ENCODE data around the gene LRP10.

LRP10 gene

DNA sequence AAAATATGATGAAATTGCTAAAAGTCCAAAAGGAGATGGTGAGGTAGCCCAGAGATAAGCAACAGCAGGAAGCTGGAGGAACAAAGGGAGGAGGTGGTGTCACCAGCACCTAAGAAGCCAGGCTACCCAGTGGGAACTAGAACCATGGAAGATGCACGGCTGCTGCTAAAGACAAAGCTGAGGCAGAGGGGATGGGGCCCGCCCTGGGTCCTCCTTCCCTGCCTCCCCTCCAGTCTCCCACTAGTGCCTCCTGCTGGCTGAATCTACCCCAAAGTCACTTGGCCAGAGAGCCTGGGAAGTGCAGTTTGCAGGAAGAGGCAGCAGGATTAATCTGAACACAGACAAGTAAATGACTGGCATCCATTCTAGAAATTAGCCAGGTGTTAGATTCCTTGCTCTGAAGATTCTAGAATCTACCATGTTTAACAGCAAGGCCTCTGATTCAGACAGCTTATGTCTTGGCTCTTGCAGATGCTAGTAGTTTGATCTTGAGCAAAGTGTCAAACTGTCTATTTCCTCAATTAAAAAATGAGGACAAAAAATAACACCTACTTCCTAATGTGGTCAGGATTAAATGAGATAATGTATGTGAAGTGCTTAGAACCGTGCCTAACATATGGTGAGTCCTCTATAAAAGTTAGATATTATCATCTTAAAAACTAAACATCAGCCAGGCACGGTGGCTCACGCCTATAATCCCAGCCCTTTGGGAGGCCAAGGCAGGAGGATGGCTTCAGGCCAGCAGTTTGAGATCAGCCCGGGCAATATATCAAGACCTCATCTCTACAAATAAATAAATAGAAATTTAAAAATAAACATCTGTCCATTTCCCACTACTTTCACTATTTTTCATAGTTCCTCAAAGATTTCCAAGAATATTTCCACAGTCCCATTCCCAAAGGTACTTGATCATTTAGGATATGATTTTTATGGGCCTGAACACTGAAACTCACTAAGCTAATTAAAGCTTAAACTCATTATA lies 5.8 kb upstream of the LRP10 start:
- no peak for DNase-seq

GRCh38 chr14:22866874-22867273 lies 4.7 kb upstream of the LRP10 start:
- DNase-seq, result no peak

GRCh38 chr14:22870811-22871223 lies 723 bp upstream of the LRP10 start:
- no peak for DNase-seq

- DNase-seq, result peak; percentile 74
These were observed 693 bp downstream of the LRP10 start for GRCh38 chr14:22872033-22872832.

DNA sequence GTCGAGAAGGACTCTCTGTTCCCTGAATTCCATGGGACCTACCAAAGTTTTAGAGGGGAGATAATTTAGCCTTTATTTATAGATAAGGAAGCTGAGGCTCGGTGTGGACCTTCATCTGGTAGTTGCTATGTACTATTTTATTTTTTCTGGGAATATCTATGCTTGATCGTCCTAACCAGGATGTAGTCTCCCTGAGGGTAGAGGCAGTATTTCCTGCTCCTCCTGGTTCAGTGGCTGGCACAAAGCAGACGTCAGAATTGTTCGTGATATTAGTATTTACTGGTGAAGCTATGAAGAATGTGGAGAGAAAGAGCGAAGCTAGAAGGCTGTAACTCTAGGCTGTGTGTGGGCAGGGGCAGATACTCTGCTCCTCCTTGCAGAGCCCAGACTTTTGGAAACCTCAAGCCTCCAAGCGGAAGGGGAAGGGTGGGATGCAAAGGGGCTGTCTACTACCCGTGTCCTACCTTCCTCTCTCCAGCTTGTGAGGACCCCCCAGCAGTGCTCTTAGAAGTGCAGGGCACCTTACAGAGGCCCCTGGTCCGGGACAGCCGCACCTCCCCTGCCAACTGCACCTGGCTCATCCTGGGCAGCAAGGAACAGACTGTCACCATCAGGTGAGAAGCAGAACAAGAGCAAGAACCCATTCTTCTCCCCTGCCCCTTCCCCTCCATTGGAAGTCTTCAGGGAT lies 1.4 kb downstream of the LRP10 start:
- no peak for DNase-seq

- no peak for DNase-seq
These were observed 3.6 kb downstream of the LRP10 start for GRCh38 chr14:22875003-22875747.

GRCh38 chr14:22875748-22876319 lies 4.3 kb downstream of the LRP10 start:
- DNase-seq, result no peak

DNA sequence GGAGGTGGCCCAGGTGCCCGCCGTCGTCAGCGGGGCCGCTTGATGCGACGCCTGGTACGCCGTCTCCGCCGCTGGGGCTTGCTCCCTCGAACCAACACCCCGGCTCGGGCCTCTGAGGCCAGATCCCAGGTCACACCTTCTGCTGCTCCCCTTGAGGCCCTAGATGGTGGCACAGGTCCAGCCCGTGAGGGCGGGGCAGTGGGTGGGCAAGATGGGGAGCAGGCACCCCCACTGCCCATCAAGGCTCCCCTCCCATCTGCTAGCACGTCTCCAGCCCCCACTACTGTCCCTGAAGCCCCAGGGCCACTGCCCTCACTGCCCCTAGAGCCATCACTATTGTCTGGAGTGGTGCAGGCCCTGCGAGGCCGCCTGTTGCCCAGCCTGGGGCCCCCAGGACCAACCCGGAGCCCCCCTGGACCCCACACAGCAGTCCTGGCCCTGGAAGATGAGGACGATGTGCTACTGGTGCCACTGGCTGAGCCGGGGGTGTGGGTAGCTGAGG lies 5.5 kb downstream of the LRP10 start:
- no peak for DNase-seq

DNA sequence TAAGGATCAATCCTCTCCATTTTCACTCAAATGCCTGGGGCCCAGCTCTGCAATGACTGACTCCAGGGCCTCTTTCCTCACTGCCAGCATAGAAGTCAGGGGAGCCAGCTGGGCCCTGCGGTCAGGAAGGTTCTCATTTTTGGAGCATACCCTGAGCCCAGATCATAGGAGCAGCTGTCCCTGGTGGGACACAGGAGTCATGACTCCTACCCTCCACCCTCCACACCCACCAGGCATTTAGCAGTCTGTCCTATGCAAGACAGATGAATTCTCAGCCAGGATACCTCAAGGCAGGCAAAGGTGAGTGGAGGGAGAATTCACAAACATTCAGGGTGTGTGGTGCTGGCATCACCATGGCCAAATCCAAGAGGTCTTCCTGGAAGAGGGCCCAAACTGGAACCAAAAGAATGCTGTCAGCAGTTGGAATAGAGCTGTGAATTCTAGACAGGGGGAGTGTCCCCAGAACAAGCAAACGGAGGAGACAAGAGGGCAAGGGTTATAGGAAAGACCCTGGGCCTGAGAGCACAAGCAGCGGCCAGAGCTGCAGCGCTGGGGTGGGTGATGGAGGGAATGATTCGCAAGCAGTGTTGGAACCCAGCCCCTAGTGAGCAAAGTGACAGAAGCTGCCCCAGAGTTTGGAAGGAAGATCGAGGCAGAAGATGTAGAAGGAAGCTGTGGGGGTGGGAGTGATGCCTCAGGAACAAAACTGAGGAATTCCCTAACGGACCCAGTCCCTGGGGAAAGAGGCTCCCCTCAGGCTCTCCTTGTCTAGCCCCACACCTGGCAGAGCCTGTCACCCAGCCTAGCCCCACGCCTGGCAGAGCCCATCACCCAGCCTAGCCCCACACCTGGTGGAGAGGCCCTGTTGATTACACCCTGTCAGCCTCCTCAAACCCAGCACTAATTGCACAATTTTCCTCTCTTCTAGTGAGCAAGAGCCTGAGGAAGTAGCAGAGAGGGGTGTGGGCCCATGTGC lies 7.0 kb downstream of the LRP10 start:
- no peak for DNase-seq

- DNase-seq, result no peak
These were observed 10.5 kb downstream of the LRP10 start for GRCh38 chr14:22882064-22882463.

DNA sequence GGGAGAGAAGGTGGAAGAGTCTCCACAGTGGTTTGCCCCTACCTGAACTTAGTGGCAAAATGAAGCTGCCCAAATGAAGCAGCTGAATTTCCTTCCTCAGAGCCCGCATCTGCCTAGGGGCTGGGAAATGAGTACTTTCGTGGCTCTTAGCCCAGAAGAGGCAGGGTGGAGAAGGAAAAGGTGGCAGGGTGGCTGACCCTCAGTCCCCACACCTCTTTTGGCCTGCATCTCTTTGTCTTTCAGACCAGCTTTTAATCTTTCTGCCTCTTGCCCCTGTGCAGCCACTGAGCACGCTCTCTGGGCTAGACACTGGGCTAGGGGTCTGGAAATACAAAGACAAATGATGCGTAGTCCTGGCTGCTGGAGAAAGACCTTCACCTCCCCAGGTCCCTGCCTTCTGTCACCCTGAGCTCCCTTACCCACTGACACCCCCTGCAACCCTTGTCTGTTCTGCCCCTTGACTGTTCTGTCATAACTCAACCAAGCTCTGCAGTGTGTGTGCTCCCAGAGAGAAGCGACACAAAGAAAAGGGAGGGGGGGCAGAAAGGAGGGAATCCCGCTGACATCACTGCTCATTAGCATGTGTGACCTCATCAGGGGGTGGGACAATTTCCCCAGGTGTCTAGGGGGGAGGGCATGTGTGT lies 11.1 kb downstream of the LRP10 start:
- peak; percentile 83 for DNase-seq

DNA sequence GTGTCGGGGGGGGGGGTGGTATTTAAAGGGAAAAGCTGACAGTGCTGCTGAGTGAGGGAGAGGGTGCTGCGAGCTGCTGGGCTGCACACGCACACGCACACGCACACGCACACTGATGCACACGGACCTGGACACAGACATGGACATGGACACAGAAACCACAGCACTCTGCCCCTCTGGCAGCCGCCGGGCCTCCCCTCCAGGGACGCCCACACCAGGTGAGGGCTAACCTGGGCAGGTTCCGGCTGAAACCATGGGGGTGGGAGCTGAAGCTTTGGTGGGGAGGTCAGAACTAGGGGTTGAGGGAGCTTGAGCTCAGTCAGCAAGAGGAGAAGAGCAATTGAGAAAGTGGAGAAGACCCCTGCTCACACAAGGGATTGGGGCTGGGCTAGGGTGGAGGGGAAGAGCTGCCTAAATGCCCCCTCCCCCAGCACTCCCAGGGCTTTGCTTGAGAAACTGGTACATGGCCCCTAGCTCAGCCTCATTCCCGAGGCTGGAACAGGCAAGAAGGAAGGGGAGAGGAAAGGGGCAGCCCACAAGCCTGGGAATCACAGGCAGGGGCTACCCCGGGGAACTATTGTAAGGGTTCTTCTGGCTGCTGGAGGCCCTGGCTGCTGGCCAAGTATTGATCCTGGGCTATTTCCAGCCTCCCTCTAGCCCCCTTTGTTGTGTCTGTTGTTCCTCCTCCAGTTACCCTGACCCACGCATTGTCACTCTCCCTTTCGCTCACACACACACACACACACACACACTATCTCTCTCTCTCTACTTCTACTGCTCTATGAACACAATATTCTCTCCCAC lies 11.8 kb downstream of the LRP10 start, which contains the start of gene REM2:
REM2 (plus strand) TSS at position 50 of the 804 bp plus-strand sequence; CDS start at position 116, 66 bp downstream.
- no peak for DNase-seq

- no peak for DNase-seq
These were observed 12.7 kb downstream of the LRP10 start for GRCh38 chr14:22884076-22884737.

DNA sequence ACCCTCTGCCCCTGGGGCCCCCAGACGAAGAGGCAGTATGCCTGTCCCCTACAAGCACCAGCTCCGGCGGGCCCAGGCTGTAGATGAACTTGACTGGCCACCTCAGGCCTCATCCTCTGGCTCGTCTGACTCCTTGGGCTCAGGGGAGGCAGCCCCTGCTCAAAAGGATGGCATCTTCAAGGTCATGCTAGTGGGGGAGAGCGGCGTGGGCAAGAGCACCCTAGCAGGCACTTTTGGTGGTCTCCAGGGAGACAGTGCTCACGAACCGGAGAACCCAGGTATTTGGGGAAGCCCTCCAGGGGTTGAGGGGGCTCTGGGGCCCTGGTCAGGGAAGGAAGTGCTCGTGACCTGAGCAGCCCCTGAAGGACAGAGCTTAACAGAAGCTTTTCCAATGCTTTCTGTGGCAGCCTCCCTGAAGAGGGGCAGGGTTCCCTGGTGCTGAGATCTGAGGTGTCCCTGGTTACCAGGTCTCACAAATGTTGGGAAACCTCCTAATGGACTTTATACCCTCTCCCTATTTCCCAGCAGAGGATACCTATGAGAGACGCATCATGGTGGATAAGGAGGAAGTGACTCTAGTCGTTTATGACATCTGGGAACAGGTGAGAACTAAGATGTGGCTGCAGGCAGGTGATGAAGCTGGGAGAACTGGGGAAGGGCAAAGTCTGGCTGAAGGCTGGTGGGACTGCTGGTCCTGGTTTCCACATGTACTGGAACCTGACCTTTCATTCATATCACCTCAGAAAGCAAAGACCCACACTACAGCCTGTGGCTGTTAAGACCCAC lies 13.4 kb downstream of the LRP10 start:
- no peak for DNase-seq

DNA sequence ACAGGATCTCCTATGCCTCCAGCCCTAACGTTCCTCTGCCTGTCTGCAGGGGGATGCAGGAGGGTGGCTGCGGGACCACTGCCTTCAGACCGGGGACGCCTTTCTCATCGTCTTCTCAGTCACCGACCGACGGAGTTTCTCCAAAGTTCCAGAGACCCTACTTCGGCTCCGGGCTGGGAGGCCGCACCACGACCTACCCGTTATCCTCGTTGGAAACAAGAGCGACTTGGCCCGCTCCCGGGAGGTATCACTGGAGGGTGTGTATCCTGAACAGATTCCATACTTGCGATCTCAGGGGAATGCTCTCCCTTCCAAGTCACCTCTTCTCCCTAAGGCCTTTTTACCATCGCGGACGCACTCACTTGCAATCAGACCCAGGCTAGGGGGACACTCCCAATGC lies 14.4 kb downstream of the LRP10 start:
- DNase-seq, result no peak

DNA sequence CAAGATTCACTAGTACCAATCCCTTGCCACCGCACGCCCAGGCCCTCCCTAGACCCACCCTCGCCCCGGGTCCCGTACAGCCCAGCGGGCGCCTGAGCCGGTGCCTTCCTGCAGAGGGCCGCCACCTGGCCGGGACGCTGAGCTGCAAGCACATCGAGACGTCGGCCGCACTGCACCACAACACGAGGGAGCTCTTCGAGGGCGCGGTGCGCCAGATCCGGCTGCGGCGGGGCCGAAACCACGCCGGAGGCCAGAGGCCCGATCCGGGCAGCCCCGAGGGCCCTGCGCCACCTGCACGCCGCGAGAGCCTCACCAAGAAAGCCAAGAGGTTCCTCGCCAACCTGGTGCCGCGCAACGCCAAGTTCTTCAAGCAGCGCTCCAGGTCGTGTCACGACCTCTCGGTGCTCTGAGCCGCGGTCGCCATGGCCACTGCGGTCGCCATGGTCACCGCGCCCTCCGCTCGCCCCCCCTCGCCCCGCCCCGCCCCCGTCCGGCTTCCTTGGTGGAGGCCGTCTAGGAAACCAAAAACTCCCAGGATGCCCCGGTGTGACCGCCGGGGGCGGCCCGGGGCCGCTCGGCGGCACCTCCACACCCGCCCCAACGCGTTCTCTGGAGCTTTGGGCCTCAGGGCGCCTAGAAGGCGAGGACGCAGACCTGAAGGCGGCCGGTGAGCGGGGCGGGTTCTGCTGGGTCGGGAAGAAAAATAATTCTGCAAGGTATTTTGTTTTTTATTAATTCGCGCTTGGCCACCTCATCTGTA lies 15.1 kb downstream of the LRP10 start:
- no peak for DNase-seq

All from NCI-H1694 treated with DMSO at 0.1 percent for 48 hours (cell line).